OCI-LY3 (cell line): ENCODE results near the gene OSER1.
"Not testable (repeated sequence)": the region's sequence is repeated elsewhere in the genome, so short reads cannot be mapped to it uniquely, and the experiment has no call there.

Experiments used
- H2AFZ ChIP-seq: fragments of 200-600, 300-600 bp; shearing (Covaris generic); 2 replicates; pipeline ENCODE4 v1.6.0; 2014; ENCODE audit warnings: antibody characterized with exemption, low read depth, low read length
- H3K27ac ChIP-seq: fragments of 200-600, 300-600 bp; sonication (generic); 2 replicates; pipeline ENCODE4 v1.5.1; 2014; ENCODE audit warnings: mild to moderate bottlenecking, low read length, moderate library complexity, mixed read lengths
- H3K27me3 ChIP-seq: fragments of 200-600, 300-600 bp; sonication (generic); 2 replicates; pipeline ENCODE4 v1.6.1; 2014; ENCODE audit warnings: low read depth, low read length, mixed read lengths
- H3K36me3 ChIP-seq: fragments of 200-600, 300-600 bp; sonication (generic); replicated peaks from 2 replicates; pipeline ENCODE3; 2014; ENCODE audit warnings: low read depth, low read length, mixed read lengths
- H3K4me1 ChIP-seq: fragments of 300-600, 200-600 bp; sonication (generic); 2 replicates; pipeline ENCODE4 v1.6.1; 2014; ENCODE audit warnings: low read length, mixed read lengths
- H3K4me2 ChIP-seq: fragments of 200-600, 300-600 bp; sonication (generic); 2 replicates; pipeline ENCODE4 v1.6.1; 2014; ENCODE audit warnings: low read length, mixed read lengths
- H3K4me3 ChIP-seq: fragments of 300-600, 200-600 bp; sonication (generic); 2 replicates; pipeline ENCODE4 v1.5.1; 2014; ENCODE audit warnings: antibody characterized with exemption, mild to moderate bottlenecking, low read length, moderate library complexity
- H3K79me2 ChIP-seq: fragments of 300-600, 200-600 bp; shearing (Covaris generic); 2 replicates; pipeline ENCODE4 v1.6.1; 2014; ENCODE audit warnings: mild to moderate bottlenecking, low read length, mixed read lengths
- H3K9ac ChIP-seq: fragments of 300-600, 200-600 bp; shearing (Covaris generic); 2 replicates; pipeline ENCODE4 v1.6.0; 2014; ENCODE audit warnings: mild to moderate bottlenecking, low read length, moderate library complexity
- H3K9me3 ChIP-seq: fragments of 200-600, 300-600 bp; shearing (Covaris generic); 2 replicates; pipeline ENCODE4 v1.6.1; 2014; ENCODE audit warnings: low read length, mixed read lengths; ENCODE audit not compliant: insufficient read depth
- H4K20me1 ChIP-seq: fragments of 200-600, 300-600 bp; sonication (generic); 2 replicates; pipeline ENCODE4 v1.6.1; 2016; ENCODE audit warnings: low read length, mixed read lengths; ENCODE audit not compliant: insufficient read depth
- CTCF ChIP-seq: fragments of 200-600, 300-600 bp; sonication (generic); IDR thresholded peaks from 2 replicates; pipeline ENCODE4 v1.5.1; 2014; ENCODE audit warnings: antibody characterized with exemption, low read length, low read depth
- EZH2phosphoT487 ChIP-seq: fragments of 200-600 bp; shearing (Covaris generic); IDR thresholded peaks from 2 replicates; pipeline ENCODE4 v1.6.1; 2018; ENCODE audit warnings: antibody characterized with exemption, mixed run types, low read depth

The OSER1 gene

GRCh38 chr20:44235702-44236101 lies 25.1 kb upstream of the OSER1 start:
- TF ChIP-seq CTCF, result no peak
- Histone ChIP-seq H3K4me3 (no peak overlapping the region), H3K27ac (no peak overlapping the region), H3K79me2 (no peaks in the 10 kb centered on the region), H4K20me1 (no peaks in the 10 kb centered on the region), H3K36me3 (no peaks in the 10 kb centered on the region), H3K27me3 (no peaks in the 10 kb centered on the region), H3K9me3 (no peaks in the 10 kb centered on the region), H3K4me2 (no peak overlapping the region), H3K4me1 (no peaks in the 10 kb centered on the region), H2AFZ (no peak overlapping the region), H3K9ac (no peak overlapping the region)

- Histone ChIP-seq H3K9me3 (no peaks in the 10 kb centered on the region), H2AFZ (no peak overlapping the region), H3K36me3 (no peaks in the 10 kb centered on the region), H3K4me1 (no peaks in the 10 kb centered on the region), H3K4me3 (no peak overlapping the region), H3K79me2 (no peaks in the 10 kb centered on the region), H3K4me2 (no peak overlapping the region), H3K27ac (no peak overlapping the region), H3K9ac (no peak overlapping the region), H4K20me1 (no peaks in the 10 kb centered on the region), H3K27me3 (no peaks in the 10 kb centered on the region)
- TF ChIP-seq CTCF (no peak), EZH2phosphoT487 (no peak)
Measured at GRCh38 chr20:44234566-44235317, 24.2 kb upstream of the OSER1 start.

GRCh38 chr20:44233436-44234016 lies 23.0 kb upstream of the OSER1 start:
- TF ChIP-seq CTCF (no peak), EZH2phosphoT487 (no peak)
- no peak overlapping the region for H3K4me2 ChIP-seq

GRCh38 chr20:44232469-44232856 lies 21.9 kb upstream of the OSER1 start:
- H3K27me3 ChIP-seq, H3K9me3 ChIP-seq, H3K9ac ChIP-seq, H3K4me3 ChIP-seq, H3K36me3 ChIP-seq, H4K20me1 ChIP-seq, H3K4me1 ChIP-seq, H3K4me2 ChIP-seq, H3K27ac ChIP-seq, H3K79me2 ChIP-seq, H2AFZ ChIP-seq: not testable (repeated sequence)

More at GRCh38 chr20:44233436-44234016, 23.0 kb upstream of the OSER1 start:
- no peak overlapping the region for H2AFZ ChIP-seq
- H3K4me1 ChIP-seq, result no peaks in the 10 kb centered on the region
- no peak overlapping the region for H3K4me3 ChIP-seq
- no peak overlapping the region for H3K9ac ChIP-seq
- H3K27me3 ChIP-seq, result no peaks in the 10 kb centered on the region
- no peaks in the 10 kb centered on the region for H3K36me3 ChIP-seq
- H4K20me1 ChIP-seq, result no peaks in the 10 kb centered on the region
- no peaks in the 10 kb centered on the region for H3K9me3 ChIP-seq
- H3K27ac ChIP-seq, result no peak overlapping the region
- H3K79me2 ChIP-seq, result no peaks in the 10 kb centered on the region
